PFSK-1 (cell line): ENCODE measurements around the gene MSI1.

ENCODE experiments used
- FOXP2 ChIP-seq: optimal IDR thresholded peaks from 2 replicates; pipeline ENCODE3; 2011; ENCODE audit warnings: borderline replicate concordance, control low read depth, inconsistent platforms; ENCODE audit not compliant: insufficient read depth; ENCODE audit errors: extremely low read length, extremely low read depth
- POLR2AphosphoS5 ChIP-seq: IDR thresholded peaks from 2 replicates; pipeline ENCODE4 v1.6.1; 2012; ENCODE audit warnings: low read depth, mild to moderate bottlenecking, control low read depth, low read length, moderate library complexity
- SIN3A ChIP-seq: IDR thresholded peaks from 2 replicates; pipeline ENCODE4 v1.6.1; 2012; ENCODE audit warnings: mild to moderate bottlenecking, low read length, moderate library complexity, borderline replicate concordance; ENCODE audit not compliant: insufficient read depth
- TAF1 ChIP-seq: IDR thresholded peaks from 2 replicates; pipeline ENCODE4 v1.6.1; 2012; ENCODE audit warnings: low read length, control low read depth, borderline replicate concordance; ENCODE audit not compliant: insufficient read depth
- TF ChIP-seq, protein P1 (sequence below), 2 experiments: IDR thresholded peaks; 2 replicates each; pipeline versions ENCODE4 v1.6.1 to v1.8.0; 2011 to 2012; ENCODE audit warnings: low read depth in 2 of 2, low read length in 2 of 2, control low read depth in 1 of 2, inconsistent platforms in 1 of 2, mild to moderate bottlenecking in 1 of 2, moderate library complexity in 1 of 2; ENCODE audit not compliant: insufficient read depth in 1 of 2

Gene MSI1

DNA sequence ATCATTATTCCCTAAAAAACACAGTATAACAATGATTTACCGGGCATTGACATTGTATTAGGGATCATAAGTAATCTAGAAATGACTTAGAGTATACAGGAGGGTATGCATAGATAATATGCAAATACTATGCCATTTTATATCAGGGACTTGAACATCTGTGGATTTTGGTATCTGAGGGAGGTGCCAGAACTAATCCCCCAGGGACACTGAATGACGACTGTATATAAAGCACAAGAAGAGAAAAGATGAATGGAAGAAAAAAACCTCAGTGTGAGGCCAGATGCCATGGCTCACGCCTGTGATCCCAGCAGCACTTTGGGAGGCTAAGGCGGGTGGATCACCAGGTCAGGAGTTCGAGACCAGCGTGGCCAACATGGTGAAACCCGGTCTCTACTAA lies 43.5 kb upstream of the MSI1 start:
- TF ChIP-seq, protein P1, sequence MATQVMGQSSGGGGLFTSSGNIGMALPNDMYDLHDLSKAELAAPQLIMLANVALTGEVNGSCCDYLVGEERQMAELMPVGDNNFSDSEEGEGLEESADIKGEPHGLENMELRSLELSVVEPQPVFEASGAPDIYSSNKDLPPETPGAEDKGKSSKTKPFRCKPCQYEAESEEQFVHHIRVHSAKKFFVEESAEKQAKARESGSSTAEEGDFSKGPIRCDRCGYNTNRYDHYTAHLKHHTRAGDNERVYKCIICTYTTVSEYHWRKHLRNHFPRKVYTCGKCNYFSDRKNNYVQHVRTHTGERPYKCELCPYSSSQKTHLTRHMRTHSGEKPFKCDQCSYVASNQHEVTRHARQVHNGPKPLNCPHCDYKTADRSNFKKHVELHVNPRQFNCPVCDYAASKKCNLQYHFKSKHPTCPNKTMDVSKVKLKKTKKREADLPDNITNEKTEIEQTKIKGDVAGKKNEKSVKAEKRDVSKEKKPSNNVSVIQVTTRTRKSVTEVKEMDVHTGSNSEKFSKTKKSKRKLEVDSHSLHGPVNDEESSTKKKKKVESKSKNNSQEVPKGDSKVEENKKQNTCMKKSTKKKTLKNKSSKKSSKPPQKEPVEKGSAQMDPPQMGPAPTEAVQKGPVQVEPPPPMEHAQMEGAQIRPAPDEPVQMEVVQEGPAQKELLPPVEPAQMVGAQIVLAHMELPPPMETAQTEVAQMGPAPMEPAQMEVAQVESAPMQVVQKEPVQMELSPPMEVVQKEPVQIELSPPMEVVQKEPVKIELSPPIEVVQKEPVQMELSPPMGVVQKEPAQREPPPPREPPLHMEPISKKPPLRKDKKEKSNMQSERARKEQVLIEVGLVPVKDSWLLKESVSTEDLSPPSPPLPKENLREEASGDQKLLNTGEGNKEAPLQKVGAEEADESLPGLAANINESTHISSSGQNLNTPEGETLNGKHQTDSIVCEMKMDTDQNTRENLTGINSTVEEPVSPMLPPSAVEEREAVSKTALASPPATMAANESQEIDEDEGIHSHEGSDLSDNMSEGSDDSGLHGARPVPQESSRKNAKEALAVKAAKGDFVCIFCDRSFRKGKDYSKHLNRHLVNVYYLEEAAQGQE (IDR thresholded peaks at IDR 0.05; ENCODE audit: insufficient read depth in 1 of 2, low read depth in 2 of 2, low read length in 2 of 2), result no peak
- TF ChIP-seq FOXP2 (no peak), TAF1 (no peak), SIN3A (no peak), POLR2AphosphoS5 (no peak)

DNA sequence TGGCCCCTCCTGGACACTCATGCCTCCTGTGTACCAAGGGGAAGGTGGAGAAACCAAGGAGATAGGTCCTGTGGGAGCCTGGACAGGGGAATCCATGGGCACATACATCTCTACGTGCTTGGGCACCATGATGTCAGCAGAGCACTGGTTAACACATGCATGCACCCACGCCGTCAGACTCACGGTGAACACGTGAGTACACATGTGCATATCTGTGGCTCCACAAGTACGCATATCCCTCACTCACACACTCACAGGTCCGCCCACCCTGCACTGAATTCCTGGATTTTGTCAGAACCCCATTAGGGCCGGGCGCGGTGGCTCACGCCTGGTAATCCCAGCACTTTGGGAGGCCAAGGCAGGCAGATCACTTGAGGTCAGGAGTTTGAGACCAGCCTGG lies 39.8 kb upstream of the MSI1 start:
- no peak for TF ChIP-seq FOXP2
- TF ChIP-seq, protein P1 (IDR thresholded peaks at IDR 0.05; ENCODE audit: insufficient read depth in 1 of 2, low read depth in 2 of 2, low read length in 2 of 2), result no peak
- TF ChIP-seq POLR2AphosphoS5, result no peak
- no peak for TF ChIP-seq SIN3A
- no peak for TF ChIP-seq TAF1

DNA sequence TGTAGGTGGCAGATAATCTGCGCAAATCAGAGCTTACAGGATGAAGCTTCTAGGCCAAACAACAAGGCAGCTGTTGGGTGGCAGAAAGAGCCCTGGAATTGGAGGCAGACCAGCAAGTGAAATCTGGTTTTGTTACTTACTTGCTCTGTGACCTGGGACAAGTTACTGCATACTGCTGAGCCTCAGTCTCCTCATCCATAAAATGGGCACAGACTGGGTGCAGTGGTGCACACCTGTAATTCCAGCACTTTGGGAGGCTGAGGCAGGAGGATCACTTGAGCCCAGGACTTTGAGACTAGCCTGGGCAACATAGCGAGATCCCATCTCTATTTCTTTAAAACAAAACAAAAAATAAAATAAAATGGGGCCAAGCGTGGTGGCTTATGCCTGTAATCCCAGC lies 37.6 kb upstream of the MSI1 start:
- TF ChIP-seq FOXP2 (no peak), POLR2AphosphoS5 (no peak), TAF1 (no peak), SIN3A (no peak)
- TF ChIP-seq, protein P1 (IDR thresholded peaks at IDR 0.05; ENCODE audit: insufficient read depth in 1 of 2, low read depth in 2 of 2, low read length in 2 of 2), result no peak

DNA sequence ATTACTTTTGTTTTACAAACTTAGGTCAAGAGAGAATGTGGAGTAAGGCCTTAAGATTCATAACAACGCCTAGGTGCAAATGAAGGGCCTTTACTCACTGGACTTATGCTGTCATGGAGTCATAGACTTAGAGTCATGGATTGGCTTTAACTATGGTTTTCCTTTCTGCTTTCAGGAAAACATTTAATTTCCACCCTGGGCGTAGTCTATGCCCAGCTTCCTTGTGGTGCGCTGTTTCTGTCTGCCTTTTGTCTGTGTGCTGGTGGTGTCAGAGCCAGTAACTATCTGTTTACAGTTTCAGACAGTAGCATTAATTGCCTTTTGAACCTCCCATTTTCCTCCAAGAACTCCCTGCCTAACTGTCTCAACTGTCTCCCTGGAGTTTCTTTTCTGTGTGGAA lies 37.1 kb upstream of the MSI1 start:
- TF ChIP-seq POLR2AphosphoS5, result no peak
- TF ChIP-seq FOXP2, result no peak
- TF ChIP-seq SIN3A, result no peak
- no peak for TF ChIP-seq TAF1
- TF ChIP-seq, protein P1 (IDR thresholded peaks at IDR 0.05; ENCODE audit: insufficient read depth in 1 of 2, low read depth in 2 of 2, low read length in 2 of 2), result no peak

DNA sequence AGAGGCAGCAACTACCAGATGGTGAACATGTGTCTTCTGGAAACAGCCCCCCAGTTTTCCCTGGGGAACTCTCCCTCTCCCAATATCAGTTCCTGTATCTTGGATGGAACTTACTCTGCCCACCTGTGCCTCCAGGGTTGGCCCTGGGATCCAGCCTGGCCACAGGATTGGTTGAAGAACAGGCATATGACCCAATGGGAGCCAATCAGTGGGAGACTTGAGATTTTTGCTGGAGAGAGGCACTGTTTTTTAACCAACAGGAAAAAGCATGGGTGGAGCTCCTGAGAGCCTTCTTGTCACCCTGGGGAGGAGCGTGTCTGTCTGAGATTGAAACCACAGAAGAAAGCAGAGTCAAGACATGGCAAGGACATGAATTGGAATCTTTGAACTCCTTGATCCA lies 35.3 kb upstream of the MSI1 start:
- TF ChIP-seq POLR2AphosphoS5 (no peak), FOXP2 (no peak), TAF1 (no peak), SIN3A (no peak)
- TF ChIP-seq, protein P1 (IDR thresholded peaks at IDR 0.05; ENCODE audit: insufficient read depth in 1 of 2, low read depth in 2 of 2, low read length in 2 of 2), result no peak
